GM21526 (cell line): ENCODE results near the gene EPS8L3.
"Not testable (repeated sequence)": the region's sequence is repeated elsewhere in the genome, so short reads cannot be mapped to it uniquely, and the experiment has no call there.

Source experiments
- ATAC-seq: cut with Tn5 transposase; IDR thresholded peaks from one replicate; pipeline ENCODE4 v1.9.1; 2021; ENCODE audit warnings: moderate library complexity; ENCODE audit not compliant: unreplicated experiment, low FRiP score

Gene EPS8L3

DNA sequence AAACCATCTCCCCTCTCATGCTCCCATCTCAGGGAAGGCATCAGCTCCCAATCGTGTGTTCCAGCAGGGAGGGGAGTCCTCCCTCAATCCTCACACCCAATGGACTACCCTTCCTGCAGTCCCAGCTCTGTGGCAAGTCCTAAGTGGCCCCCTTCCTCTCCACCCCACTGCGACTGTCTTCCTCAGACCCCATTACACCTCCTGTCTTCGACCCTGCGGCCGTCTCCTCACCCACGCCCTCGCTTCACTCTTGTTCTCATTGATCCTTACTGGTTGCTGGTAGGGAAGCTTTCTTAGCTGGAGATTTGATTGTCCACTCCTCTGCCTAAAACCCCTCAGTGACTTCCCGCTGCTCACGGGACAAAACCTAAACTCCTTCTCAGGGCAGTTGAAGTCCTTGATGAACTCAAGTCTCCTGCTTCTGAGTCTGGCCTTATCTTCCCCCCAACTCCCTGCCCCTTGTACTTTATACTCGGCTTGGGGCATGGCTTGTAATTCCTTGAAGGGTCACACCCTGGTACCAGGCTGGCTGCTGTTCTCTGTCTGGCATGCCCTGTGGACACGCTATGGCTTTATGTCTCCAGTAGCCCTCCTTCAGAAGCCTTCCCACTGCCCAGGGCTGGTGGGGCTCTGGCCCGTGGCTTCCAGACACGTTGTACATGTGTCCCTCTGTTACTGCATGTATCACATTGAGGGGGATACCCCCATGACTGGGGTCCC lies 2.3 kb upstream of the EPS8L3 start:
- ATAC-seq, result no peak

DNA sequence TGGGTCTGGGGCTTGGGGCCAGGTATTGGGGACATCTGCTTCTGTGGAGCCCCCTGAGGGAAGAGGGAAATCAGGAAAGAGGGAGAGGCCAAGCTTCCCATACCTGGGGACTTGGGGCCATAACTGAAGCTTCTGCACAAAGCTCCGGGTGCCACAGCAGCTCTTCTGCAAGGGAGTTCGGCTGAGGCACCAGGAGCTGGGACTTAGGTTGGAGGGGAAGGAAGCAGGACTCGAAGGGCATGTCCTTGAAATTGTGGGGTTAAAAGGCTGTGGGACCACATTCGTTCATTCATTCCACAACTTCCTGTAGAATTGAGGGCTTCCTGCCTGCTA lies 1.7 kb upstream of the EPS8L3 start:
- ATAC-seq, result no peak

DNA sequence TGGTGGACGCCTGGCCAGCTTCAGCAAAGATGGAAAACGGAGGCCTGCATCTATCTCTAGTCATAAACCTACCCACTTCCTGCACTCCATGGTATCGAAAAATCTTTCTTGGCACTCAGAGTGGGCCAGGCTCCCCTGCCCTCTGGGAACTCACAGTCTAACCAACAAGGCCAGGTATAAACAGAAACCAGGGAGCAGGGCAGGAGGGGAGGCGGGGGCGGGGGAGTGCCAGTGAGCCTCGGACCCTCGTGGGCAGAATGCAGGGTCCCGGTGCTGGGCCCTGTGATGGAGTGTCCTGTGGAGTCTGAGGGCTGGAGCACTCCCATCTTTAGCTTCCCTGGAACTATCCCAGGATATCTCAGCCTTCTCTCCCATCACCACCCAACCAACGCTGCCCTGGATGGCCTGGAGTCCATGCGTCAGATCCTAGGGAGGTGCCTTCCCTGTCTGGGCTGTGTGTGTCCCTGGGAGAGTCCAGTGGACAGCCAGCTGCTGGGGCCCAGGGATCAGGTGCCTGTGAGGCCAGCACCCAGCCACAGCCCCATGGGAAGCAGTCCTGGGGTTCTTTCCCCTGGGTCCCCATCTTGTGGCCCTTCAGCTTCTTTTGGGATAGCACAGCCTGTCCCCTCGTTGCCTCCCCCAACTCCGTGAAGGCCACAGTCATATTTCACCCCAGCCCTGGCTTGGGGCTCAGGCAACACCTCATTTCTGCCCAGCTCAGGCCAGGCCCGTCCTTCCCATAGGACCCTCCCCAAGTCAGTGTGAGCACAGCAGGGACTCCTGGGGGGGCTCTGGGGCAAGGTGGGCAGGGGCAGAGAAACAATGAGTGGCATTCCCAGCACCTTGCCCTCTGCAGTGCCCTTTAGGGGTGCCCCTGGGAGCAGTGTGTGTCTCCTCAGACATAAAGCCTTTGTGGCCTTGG lies 1.1 kb upstream of the EPS8L3 start:
- no peak for ATAC-seq

DNA sequence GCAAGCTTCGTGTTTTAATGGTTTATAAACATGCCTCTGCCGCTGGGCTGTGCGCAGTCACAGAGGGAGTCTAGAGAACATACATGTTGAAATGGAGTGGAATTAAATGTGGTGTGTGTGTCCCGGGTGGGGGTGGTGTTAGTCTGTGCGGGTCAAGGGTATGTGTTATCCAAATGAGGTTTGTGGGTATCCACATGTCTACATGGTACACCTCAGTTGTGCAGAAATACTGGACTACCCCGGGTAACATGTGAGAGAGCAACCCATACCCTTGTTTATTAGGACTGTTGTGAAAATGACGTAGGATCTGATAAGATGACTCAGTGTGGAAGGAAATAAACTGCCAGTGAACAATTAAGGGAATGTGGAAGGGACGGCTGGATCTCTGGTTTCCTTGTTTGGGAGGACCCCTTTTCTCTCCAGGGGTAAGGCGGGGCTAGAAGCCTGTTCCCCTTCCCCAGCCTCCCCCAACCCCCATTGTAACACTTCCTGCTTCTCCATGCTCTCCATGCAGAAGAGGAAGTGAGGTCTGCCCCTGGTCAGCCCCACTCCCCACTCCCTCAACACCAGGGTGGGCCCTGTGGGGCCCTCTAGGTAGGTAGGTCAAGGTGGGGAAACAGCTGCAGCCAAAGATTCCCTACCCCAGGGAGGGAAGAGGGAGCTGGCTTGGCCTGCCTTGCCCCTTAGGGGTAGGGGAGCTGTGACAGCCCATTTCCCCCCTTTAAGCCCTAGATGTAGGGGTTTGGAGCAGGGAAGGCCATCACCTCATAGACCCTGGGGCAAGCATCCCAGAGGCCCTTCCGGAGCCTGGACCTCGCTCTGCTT lies 690 bp downstream of the EPS8L3 start:
- no peak for ATAC-seq

DNA sequence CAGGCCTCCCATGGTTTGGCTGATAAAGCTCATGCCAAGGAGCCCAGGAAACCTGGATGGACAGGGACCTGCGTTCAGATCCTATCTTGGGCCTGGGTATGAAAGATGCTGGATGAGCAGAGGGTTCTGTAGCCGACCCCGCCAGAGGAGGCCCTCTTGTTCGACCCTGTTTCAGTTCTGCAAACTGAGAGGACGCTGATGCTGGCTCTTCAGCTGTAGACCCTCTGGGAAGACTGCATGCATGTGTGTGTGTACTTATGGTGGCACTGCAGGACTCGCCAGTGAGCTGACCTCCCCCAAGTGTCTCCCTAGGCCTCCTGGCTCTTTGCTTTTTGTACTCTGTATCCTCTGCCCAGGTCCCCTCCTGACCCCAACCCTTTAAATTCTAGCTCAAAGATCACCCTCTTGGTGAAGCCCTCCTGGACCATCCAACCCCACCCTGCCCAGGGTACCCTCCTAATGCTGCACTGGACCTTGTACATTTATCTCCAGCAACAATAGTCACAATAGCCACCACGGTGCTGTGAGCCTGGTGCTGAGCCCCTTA lies 1.6 kb downstream of the EPS8L3 start:
- ATAC-seq, result no peak

DNA sequence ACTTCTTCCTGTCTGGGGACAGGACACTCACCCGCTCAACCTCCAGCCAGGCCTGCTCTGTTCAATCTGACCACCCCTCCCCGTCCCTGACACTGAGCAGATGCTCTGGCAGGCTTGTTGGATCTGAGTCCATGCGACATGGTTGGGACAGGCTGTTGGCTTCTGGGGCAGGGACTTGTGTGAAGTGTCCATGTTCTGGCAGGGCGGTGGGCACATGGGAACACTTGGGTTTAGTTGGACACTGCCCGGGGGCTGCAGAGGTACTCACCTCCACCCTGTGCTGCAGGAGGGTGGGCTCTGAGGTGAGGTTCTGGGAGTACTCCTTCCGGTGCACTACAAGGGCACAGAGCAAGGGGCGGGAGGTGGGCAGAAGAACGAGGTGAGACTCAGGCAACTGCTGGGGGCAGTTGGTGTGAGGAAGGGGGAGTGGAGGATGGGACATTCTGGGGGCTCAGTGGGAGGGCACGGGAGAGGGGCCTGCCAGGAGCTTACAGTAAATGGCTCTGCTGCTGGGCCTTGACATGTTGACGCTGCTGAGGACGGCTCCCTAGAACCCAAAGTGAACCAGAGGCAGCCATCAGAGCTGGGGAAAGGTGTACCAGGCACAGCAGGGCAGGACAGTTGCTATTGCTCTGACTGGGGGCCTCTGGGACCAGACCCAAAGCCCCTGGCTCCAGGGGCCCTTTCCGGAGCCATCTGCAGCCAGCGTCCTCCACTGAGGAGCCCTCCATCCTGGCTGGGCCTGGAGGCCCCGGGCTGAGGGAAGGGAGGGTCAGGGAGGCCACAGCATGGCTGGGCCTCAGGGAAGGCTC lies 2.3 kb downstream of the EPS8L3 start:
- no peak for ATAC-seq

DNA sequence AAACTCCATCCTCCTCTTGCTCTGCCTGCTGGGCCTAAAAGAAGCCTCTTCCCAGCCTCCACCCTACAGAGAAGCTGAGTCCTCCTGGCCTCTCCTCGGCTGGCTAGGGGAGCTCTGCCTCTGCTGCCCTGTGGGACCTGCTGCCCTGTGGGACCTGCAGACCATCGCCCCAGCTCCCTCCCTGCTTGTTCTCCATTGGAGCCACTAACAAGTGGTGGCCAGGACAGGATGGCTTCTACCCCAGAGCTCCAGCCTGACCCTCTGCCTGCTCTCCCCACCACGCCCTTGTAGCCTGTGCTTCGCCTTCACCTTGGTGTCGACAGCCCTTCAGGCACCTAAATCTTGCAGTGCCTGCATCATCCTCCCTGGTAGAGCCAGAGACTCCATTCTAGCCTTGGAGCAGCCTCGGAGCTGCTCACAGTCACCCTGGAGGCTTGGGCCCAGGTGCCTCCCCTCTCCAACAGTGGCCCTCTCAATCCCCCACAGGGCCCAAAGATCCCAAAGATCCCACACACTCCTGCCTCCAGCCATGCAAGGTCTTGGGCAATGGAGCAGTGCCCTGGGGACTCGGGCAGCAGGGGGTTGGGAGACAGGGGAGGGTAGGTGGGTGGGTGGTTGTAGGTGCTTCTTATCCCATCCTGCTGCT lies 3.0 kb downstream of the EPS8L3 start:
- ATAC-seq, result no peak

DNA sequence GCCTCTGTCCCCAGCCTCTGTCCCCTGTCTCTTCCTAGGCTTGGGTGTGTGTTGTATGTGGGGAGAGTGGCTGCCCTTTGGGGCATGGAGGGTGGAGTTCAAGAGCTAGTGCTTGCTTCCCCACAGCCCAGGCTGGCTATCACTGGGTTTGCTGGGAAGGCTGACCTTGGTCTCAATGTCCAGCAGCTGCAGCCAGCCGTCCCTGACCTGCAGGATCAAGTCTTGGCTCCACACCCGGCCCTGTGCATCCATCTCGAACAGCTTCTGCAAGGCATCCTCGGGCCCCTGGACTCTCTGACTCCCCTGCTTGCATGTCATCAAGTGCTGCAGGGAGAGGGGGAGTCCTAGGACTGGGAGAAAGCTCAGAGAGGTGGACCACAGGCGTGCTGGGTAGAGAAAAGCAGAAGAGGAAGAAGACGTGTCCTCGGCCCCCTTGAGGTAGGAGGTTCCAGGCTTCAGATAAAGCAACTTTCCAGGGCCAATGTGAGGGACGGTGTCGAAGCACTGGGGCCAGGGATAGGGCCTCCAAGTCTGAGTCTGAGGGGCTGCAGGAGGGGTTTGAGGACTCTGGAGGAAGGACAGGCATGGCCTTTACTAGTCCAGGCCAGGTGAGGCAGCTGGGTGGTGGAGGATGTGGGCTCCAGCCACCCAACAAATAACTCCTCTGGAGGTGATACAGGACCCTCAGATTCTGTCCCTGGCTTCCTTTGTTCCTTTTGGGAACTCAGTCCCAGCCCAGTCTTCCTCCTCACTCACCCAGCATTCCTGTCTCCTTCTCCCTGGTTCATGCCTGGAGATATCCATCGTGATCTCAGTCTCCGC lies 4.0 kb downstream of the EPS8L3 start:
- ATAC-seq, result no peak

DNA sequence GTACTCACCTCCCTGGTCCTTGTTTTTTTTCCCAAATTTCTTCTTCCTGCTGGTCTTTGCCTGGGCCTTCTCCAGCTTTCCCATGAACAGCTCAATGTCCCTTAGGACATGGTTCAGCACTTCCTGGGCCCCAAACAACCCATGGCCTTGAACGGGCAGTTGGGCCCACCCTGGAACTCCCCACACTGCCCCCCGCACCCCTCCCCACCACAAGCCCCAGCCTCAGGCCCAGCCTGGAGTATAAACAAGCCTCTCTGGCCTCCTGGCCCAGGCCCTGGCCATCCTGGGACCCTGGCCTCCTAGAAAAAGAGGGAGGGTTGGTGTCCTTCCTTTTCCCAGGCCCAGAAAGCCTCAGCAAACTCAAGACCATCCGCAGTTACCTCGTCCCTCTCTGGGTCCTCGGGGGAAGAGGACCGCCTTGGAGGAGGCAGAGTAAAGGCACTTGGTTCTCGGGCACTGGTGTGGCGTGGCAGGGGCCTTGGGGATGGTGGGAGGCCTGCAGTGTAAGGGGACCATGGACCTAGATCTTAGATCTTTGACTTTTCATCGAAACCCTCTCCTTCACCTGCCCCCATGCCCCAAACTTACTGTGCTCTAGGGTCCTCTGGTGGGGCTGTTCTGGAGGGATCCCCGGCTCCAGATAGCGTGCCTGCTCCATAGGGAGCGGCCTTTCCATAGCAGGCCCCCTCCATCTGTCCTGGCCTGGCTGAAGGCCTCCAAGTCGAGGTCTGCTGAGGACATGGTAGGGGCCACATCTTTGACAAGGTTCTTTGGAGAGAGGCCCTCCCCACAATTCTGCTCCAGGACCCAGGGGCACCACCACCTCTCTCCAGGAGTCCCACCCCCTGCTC lies 5.6 kb downstream of the EPS8L3 start:
- no peak for ATAC-seq

DNA sequence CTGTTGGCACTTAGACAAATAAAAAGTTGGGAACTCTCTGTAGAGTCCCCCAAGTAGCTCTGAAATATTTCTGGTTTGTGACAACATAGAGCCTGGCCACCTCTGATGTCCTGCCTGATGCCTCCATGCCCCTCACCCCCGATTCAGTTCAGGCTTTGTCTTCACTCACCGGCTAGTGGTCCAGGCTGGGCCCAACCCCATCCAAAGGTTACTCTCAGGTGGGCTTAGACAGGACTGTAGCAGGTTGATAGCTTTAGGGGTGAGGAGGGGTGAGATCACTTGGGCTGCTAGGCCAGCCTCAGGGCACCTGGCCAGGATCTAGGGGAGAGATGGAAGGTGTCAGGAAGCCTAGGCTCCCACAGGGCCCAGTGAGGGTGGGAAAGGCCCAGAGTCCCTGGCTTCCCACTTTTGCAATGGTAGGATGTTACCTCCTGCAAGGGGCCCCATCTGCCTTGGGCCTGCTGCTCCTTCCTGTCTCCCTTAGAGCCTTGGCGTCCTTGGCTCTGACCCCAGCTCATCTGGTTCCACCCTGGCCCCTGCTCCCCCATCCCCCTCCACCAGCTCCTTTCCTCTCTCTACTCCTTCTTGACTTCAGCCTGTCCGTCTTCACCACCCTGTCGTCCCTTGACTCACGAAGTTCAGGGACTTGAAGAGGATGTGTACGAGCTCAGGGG lies 6.7 kb downstream of the EPS8L3 start:
- no peak for ATAC-seq

DNA sequence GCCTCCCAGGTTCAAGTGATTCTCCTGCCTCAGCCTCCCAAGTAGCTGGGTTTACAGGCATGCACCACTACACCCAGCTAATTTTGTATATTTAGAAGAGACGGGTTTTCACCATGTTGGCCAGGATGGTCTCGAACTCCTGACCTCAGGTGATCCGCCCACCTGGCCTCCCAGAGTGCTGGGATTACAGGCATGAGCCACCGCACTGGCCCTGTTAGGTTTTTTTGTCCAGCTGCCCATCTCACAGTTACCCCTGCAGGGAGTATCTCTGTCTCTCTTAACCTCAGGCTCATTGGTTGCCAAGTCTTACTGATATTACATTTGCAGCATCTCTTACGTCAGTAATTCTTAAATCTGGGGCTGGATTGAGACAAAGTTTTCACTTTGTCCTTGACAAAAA lies 7.4 kb downstream of the EPS8L3 start:
- ATAC-seq, result not testable (repeated sequence)

DNA sequence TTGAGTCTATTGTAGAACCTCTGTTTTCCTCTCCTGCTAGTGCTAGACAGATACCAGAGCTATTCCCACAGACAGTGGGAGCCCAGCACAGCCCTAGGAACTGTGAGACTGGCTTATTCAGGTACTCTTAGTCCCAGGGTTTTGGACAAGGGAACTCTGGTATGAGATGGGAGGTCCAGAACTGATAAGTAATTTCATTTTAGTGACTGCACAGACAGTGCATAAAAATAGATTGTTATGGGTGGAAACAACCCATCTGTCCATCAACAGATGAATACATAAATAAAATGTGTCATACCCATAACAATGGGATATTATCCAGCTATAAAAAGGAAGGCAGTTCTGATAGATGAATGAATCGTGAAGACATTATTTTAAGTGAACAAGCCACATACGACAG lies 9.0 kb downstream of the EPS8L3 start:
- ATAC-seq, result no peak

DNA sequence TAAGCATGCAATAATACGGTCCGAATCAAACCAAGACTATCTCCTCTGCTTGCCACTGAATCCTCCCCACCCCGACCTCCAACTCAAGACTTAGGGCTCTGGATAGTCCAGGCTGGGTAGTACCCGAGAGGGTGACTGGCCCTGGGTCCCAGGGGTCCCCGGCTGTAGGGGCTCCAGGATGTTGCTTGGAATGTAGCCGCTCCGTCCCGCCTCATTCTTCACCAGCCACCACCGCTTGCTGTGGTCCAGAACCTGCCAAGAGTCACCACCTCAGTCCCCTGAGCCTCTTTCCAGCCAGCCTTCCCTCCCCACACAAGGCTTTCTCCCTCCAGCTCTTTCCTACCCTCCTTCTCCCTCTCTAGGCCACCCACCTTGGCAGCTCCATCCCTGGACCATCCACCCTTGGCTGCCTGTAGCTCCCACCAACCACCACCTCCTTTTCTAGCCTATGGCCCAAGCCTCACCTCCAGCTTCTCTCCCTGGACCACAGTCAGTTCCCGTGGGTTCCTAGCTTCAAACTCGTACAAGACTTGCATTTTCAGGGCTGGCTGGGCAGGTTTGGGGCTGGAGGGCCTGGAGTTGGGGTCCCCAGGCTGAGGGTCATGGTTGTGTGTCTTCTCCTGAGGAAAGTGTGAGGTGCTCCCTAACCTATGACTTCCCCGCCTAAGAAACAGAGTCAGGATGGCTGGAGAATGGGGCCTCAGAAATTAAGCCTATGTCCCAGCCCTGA lies 12.0 kb downstream of the EPS8L3 start:
- ATAC-seq, result no peak

DNA sequence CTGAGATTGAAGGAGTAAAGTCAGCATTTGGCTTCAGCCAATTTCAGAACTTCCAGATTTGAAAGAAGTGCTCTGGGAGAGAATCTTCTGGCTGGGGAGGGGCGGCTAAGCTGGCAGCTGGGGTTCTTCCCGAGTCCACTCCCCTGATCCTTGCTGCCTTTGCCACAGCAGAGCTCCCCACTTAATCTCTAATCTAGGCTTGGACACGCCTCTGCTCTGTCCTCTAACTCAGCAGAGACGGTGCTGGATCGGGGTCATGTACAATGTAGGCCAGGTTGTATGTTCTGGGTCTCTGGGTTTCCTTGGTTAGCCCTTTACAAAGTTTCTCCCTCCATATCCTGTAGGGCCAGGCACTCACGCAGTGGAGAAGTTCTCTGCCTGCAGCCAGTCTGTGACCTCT lies 12.8 kb downstream of the EPS8L3 start:
- no peak for ATAC-seq

DNA sequence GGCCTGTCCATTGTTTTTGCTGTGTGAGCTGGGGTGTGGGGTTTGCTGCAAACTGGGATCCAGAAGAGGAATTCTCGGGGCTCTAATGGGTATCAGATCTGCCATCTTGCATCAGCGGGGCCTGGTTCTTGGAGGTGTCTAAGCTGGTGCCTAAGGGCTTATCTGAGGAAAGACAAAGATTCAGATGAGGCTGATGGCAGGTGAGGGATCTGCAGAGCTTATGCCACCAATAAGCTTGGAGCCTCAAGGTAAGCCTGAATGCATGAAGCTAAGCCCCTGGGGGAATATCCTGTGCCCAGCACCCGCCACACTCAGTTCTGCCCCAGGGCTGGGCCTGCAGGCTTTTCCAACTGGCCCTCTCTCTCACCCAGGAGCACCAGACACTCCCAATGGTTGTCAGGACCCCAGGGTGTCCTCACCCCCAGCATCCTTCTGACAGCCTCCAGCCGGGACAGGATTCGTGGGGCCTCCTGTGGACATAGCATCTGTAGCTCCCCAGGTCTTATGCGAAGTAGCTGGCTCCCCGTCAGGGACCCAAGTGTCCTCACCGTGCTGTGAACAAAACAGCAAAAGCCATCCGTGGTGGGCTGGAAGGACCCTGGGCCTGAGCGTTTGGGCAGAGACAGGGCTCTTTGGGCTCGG lies 13.4 kb downstream of the EPS8L3 start:
- no peak for ATAC-seq

DNA sequence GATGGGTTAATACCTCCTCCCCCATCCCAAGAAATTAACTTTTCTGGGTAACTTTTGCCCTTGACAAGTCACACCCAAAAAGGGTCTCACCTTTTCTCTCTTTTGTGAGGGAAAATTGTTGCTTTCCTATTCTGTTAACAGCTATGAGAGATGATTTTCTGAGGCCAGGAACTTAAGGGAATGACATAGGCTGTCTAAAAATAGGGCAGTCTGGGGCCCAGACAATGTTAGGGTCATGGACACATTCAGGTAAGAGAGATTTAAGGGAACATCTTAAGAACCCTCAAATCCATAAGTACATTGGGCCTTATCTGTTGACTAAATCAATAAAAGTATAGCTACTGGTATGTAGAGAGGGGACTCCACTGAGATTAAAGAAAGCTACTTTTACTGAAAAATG lies 14.5 kb downstream of the EPS8L3 start:
- no peak for ATAC-seq
